ENCODE measurements around the gene ASPDH. TPM values are rescaled to one million over a fixed set of nuclear protein-coding genes. Genes with fewer than 3 reads are reported as not detected.
"Not testable (repeated sequence)": the region's sequence is repeated elsewhere in the genome, so short reads cannot be mapped to it uniquely, and the experiment has no call there.

The ASPDH gene
- total and polyA plus RNA-seq, 3 experiments from 2014 or later: not detected

DNA sequence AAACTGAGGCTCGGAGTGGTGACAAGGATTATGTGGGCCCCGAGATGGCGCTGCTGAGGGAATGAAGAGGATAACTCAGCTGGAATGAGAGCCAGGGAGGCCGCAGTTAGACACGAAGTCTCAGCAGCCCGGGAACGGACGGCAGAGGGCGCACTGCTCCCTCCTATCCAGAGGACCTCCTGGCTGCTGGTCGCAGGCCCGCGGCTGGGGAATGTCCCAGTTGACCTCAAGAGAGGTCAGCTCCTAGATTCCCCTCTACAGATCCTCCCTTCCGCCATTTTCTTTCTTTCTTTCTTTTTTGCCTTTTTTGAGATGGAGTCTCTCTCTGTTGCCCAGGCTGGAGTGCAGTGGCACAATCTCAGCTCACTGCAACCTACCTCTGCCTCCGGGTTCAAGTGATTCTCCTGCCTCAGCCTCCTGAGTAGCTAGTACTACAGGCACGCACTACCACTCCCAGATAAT lies 24.1 kb upstream of the ASPDH start:
- Histone ChIP-seq H3K27me3 (ENCODE audit: insufficient read depth, low read length, poor library complexity, severe bottlenecking) (no peaks in the 10 kb centered on the region), H3K27ac (ENCODE audit: low read depth, low read length) (no peak overlapping the region), H3K4me3 (ENCODE audit: low read length) (no peak overlapping the region), H3K9me3 (ENCODE audit: low read length) (no peaks in the 10 kb centered on the region), H3K36me3 (ENCODE audit: insufficient read depth, low read length) (no peaks in the 10 kb centered on the region), H3K4me1 (ENCODE audit: insufficient read depth, low read length) (no peaks in the 10 kb centered on the region)
- peaks cover 5 to 10% (median 7%) of the 10 kb centered on the region in 5 donors for H3K9me3 Mint-ChIP-seq
- peak overlapping the region in 1 of 7 donors; percentile 14 for H3K4me3 Mint-ChIP-seq
- CTCF ChIA-PET: interaction anchor here (0.7 to 1.2 kb wide), 3 partner anchors 203 to 245 kb away, joined by 3 to 6 read pairs (median 3); no protein-coding TSS in a partner anchor
- POLR2A ChIA-PET: no interaction called here
- H3K27me3 Mint-ChIP-seq: peaks cover 9 to 24% of the 10 kb centered on the region in 2 donors
- peaks cover 0 to 7% (median 0%) of the 10 kb centered on the region in 3 donors for H3K36me3 Mint-ChIP-seq
- H3K27ac Mint-ChIP-seq: peak overlapping the region in 2 of 8 donors; percentile 39 to 77
- peak in 4 of 5 donors; percentile 28 to 41 (median 38) for DNase-seq
- H3K4me1 Mint-ChIP-seq: peaks cover 0 to 4% (median 0%) of the 10 kb centered on the region in 3 donors

GRCh38 chr19:50537306-50537685 lies 23.6 kb upstream of the ASPDH start:
- Mint-ChIP-seq H3K27ac (peak overlapping the region in 2 of 8 donors; percentile 39 to 77), H3K9me3 (peaks cover 5 to 13% (median 7%) of the 10 kb centered on the region in 5 donors), H3K27me3 (peaks cover 10 to 29% of the 10 kb centered on the region in 2 donors), H3K4me1 (peaks cover 0 to 4% (median 0%) of the 10 kb centered on the region in 3 donors), H3K4me3 (peak overlapping the region in 1 of 7 donors; percentile 14), H3K36me3 (peaks cover 0 to 7% (median 0%) of the 10 kb centered on the region in 3 donors)
- Histone ChIP-seq H3K4me3 (ENCODE audit: low read length) (no peak overlapping the region), H3K27me3 (ENCODE audit: insufficient read depth, low read length, poor library complexity, severe bottlenecking) (no peaks in the 10 kb centered on the region), H3K36me3 (ENCODE audit: insufficient read depth, low read length) (no peaks in the 10 kb centered on the region), H3K9me3 (ENCODE audit: low read length) (no peaks in the 10 kb centered on the region), H3K27ac (ENCODE audit: low read depth, low read length) (no peak overlapping the region), H3K4me1 (ENCODE audit: insufficient read depth, low read length) (no peaks in the 10 kb centered on the region)
- ChIA-PET CTCF (interaction anchor here (0.7 to 1.1 kb wide), 2 partner anchors 202 to 242 kb away, joined by 3 read pairs; no protein-coding TSS in a partner anchor), POLR2A (no interaction called here)
- no peak for DNase-seq

GRCh38 chr19:50536662-50537305 lies 23.1 kb upstream of the ASPDH start:
- H3K4me3 ChIP-seq (ENCODE audit: low read length): no peak overlapping the region
- Mint-ChIP-seq H3K4me3 (no peak overlapping the region), H3K36me3 (peaks cover 0 to 7% (median 0%) of the 10 kb centered on the region in 3 donors), H3K4me1 (peaks cover 0 to 4% (median 0%) of the 10 kb centered on the region in 3 donors), H3K9me3 (peaks cover 5 to 14% (median 7%) of the 10 kb centered on the region in 5 donors), H3K27ac (no peak overlapping the region), H3K27me3 (peaks cover 14 to 32% of the 10 kb centered on the region in 2 donors)
- ChIA-PET CTCF (no interaction called here), POLR2A (no interaction called here)
- H3K27ac ChIP-seq (ENCODE audit: low read depth, low read length): no peak overlapping the region
- DNase-seq: no peak
- no peaks in the 10 kb centered on the region for H3K4me1 ChIP-seq (ENCODE audit: insufficient read depth, low read length)
- no peaks in the 10 kb centered on the region for H3K36me3 ChIP-seq (ENCODE audit: insufficient read depth, low read length)
- no peaks in the 10 kb centered on the region for H3K9me3 ChIP-seq (ENCODE audit: low read length)
- H3K27me3 ChIP-seq (ENCODE audit: insufficient read depth, low read length, poor library complexity, severe bottlenecking): no peaks in the 10 kb centered on the region

GRCh38 chr19:50535672-50536187 lies 22.0 kb upstream of the ASPDH start:
- H3K9me3 ChIP-seq (ENCODE audit: low read length): no peaks in the 10 kb centered on the region
- H3K27me3 Mint-ChIP-seq: peaks cover 18 to 38% of the 10 kb centered on the region in 2 donors
- peaks cover 0 to 7% (median 0%) of the 10 kb centered on the region in 3 donors for H3K36me3 Mint-ChIP-seq
- no peaks in the 10 kb centered on the region for H3K36me3 ChIP-seq (ENCODE audit: insufficient read depth, low read length)
- no peak for DNase-seq
- H3K9me3 Mint-ChIP-seq: peaks cover 5 to 14% (median 7%) of the 10 kb centered on the region in 5 donors
- H3K4me1 Mint-ChIP-seq: peaks cover 0 to 4% (median 0%) of the 10 kb centered on the region in 3 donors
- H3K27me3 ChIP-seq (ENCODE audit: insufficient read depth, low read length, poor library complexity, severe bottlenecking): no peaks in the 10 kb centered on the region
- no peak overlapping the region for H3K27ac ChIP-seq (ENCODE audit: low read depth, low read length)
- no peak overlapping the region for H3K4me3 ChIP-seq (ENCODE audit: low read length)
- ChIA-PET CTCF (no interaction called here), POLR2A (no interaction called here)
- H3K27ac Mint-ChIP-seq: no peak overlapping the region
- H3K4me1 ChIP-seq (ENCODE audit: insufficient read depth, low read length): no peaks in the 10 kb centered on the region
- no peak overlapping the region for H3K4me3 Mint-ChIP-seq

DNA sequence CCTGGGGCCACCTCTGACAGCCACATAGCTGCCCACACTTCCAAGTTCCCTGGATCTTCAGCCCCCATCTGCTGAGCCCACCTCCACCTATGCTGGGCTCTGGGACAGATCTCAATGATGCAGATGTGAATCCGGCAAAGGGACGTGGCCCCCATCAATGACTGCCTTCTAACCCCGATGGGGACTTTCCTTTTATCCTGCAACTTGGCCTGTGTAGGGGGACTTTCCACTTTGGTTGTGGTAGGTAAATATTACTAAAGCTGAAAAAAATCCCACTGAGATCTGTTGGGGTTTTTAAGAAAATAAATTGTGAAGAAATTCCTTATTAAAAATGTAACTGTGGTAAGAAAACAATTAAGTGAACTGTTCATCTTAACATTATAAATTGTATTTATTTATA lies 20.8 kb upstream of the ASPDH start:
- POLR2A ChIA-PET: no interaction called here
- Histone ChIP-seq H3K4me1 (ENCODE audit: insufficient read depth, low read length) (no peaks in the 10 kb centered on the region), H3K27ac (ENCODE audit: low read depth, low read length) (no peak overlapping the region), H3K4me3 (ENCODE audit: low read length) (no peak overlapping the region), H3K9me3 (ENCODE audit: low read length) (no peaks in the 10 kb centered on the region), H3K27me3 (ENCODE audit: insufficient read depth, low read length, poor library complexity, severe bottlenecking) (no peaks in the 10 kb centered on the region), H3K36me3 (ENCODE audit: insufficient read depth, low read length) (no peaks in the 10 kb centered on the region)
- CTCF ChIA-PET: no interaction called here
- Mint-ChIP-seq H3K36me3 (peaks cover 0 to 7% (median 0%) of the 10 kb centered on the region in 3 donors), H3K27ac (no peak overlapping the region), H3K4me1 (peaks cover 0 to 4% (median 0%) of the 10 kb centered on the region in 3 donors), H3K27me3 (peaks cover 14 to 39% of the 10 kb centered on the region in 2 donors), H3K9me3 (peaks cover 5 to 14% (median 7%) of the 10 kb centered on the region in 5 donors), H3K4me3 (no peak overlapping the region)
- no peak for DNase-seq

DNA sequence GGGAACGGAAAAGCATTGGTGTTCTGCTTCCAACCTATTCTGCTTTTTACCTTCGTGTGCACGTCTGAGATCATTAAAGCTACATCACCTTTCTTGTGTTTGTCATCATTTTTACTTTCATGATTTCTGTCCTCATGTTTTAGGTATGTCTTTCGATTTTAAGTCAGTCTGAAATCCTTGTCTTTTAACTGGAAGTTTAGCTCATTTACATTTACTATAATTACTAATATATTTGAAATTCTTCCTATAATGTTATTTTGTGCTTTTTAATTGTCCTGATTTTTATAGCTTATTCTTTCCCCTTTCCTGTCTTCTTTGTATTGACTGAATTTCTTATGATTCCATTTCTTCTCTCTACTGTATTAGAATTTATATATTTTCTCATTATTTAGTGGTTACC lies 19.2 kb upstream of the ASPDH start:
- no peak overlapping the region for H3K27ac Mint-ChIP-seq
- Histone ChIP-seq H3K27ac (ENCODE audit: low read depth, low read length) (no peak overlapping the region), H3K4me3 (ENCODE audit: low read length) (no peak overlapping the region), H3K36me3 (ENCODE audit: insufficient read depth, low read length) (no peaks in the 10 kb centered on the region), H3K4me1 (ENCODE audit: insufficient read depth, low read length) (no peaks in the 10 kb centered on the region), H3K27me3 (ENCODE audit: insufficient read depth, low read length, poor library complexity, severe bottlenecking) (no peaks in the 10 kb centered on the region), H3K9me3 (ENCODE audit: low read length) (no peaks in the 10 kb centered on the region)
- H3K36me3 Mint-ChIP-seq: peaks cover 0 to 7% (median 0%) of the 10 kb centered on the region in 3 donors
- H3K4me3 Mint-ChIP-seq: no peak overlapping the region
- H3K27me3 Mint-ChIP-seq: peaks cover 13 to 39% of the 10 kb centered on the region in 2 donors
- no peak for DNase-seq
- H3K4me1 Mint-ChIP-seq: peaks cover 0 to 4% (median 0%) of the 10 kb centered on the region in 3 donors
- POLR2A ChIA-PET: no interaction called here
- CTCF ChIA-PET: no interaction called here
- H3K9me3 Mint-ChIP-seq: peaks cover 5 to 14% (median 7%) of the 10 kb centered on the region in 5 donors

GRCh38 chr19:50531171-50531612 lies 17.5 kb upstream of the ASPDH start:
- Histone ChIP-seq H3K4me1 (ENCODE audit: insufficient read depth, low read length) (no peaks in the 10 kb centered on the region), H3K36me3 (ENCODE audit: insufficient read depth, low read length) (no peaks in the 10 kb centered on the region), H3K9me3 (ENCODE audit: low read length) (no peaks in the 10 kb centered on the region), H3K27me3 (ENCODE audit: insufficient read depth, low read length, poor library complexity, severe bottlenecking) (no peaks in the 10 kb centered on the region), H3K4me3 (ENCODE audit: low read length) (no peak overlapping the region), H3K27ac (ENCODE audit: low read depth, low read length) (no peak overlapping the region)
- ChIA-PET POLR2A (no interaction called here), CTCF (no interaction called here)
- H3K4me3 Mint-ChIP-seq: no peak overlapping the region
- no peak overlapping the region for H3K27ac Mint-ChIP-seq
- H3K4me1 Mint-ChIP-seq: no peaks in the 10 kb centered on the region
- H3K27me3 Mint-ChIP-seq: peaks cover 14 to 31% of the 10 kb centered on the region in 2 donors
- peaks cover 0 to 7% (median 0%) of the 10 kb centered on the region in 3 donors for H3K36me3 Mint-ChIP-seq
- DNase-seq: no peak
- H3K9me3 Mint-ChIP-seq: peaks cover 5 to 14% (median 7%) of the 10 kb centered on the region in 5 donors

- CTCF ChIA-PET; H3K27ac Mint-ChIP-seq; H3K9me3 ChIP-seq (ENCODE audit: low read length); H3K27me3 ChIP-seq (ENCODE audit: insufficient read depth, low read length, poor library complexity, severe bottlenecking); H3K27ac ChIP-seq (ENCODE audit: low read depth, low read length); H3K36me3 ChIP-seq (ENCODE audit: insufficient read depth, low read length); H3K36me3 Mint-ChIP-seq; H3K4me3 ChIP-seq (ENCODE audit: low read length); H3K4me3 Mint-ChIP-seq; H3K4me1 ChIP-seq (ENCODE audit: insufficient read depth, low read length); POLR2A ChIA-PET; DNase-seq; H3K4me1 Mint-ChIP-seq; H3K9me3 Mint-ChIP-seq: not testable (repeated sequence)
- peaks cover 17 to 25% of the 10 kb centered on the region in 2 donors for H3K27me3 Mint-ChIP-seq
Measured at GRCh38 chr19:50528052-50528451, 14.3 kb upstream of the ASPDH start.
